Endodermal cell (in vitro differentiated cells): ENCODE data around the gene THRA. TPM values are rescaled to one million over a fixed set of nuclear protein-coding genes. Genes with fewer than 3 reads are reported as not detected.

Experiments
- DNase-seq: peaks from one replicate; pipeline ENCODE4 v3.0.0-alpha.2; 2017
- H3K27ac ChIP-seq: 2 replicates; pipeline ENCODE4 v1.5.1; 2013; ENCODE audit warnings: mild to moderate bottlenecking, low read depth, low read length, moderate library complexity
- H3K27me3 ChIP-seq: 2 replicates; pipeline ENCODE4 v1.6.1; 2013; ENCODE audit warnings: mild to moderate bottlenecking, low read length, moderate library complexity; ENCODE audit not compliant: insufficient read depth, control insufficient read depth, poor library complexity, severe bottlenecking
- H3K36me3 ChIP-seq: 2 replicates; pipeline ENCODE4 v1.7.0; 2013; ENCODE audit warnings: mild to moderate bottlenecking, low read length, moderate library complexity; ENCODE audit not compliant: control insufficient read depth, insufficient read depth
- H3K4me1 ChIP-seq: one replicate; pipeline ENCODE4 v1.7.0; 2013; ENCODE audit warnings: low read length; ENCODE audit not compliant: control insufficient read depth, insufficient read depth
- H3K4me3 ChIP-seq: 2 replicates; pipeline ENCODE4 v1.5.1; 2013; ENCODE audit warnings: mild to moderate bottlenecking, low read length, moderate library complexity
- H3K9ac ChIP-seq: 2 replicates; pipeline ENCODE4 v1.6.1; 2013; ENCODE audit warnings: mild to moderate bottlenecking, low read length, moderate library complexity; ENCODE audit not compliant: poor library complexity, severe bottlenecking; ENCODE audit errors: extremely low read depth
- H3K9me3 ChIP-seq: 2 replicates; pipeline ENCODE4 v1.6.1; 2013; ENCODE audit warnings: mild to moderate bottlenecking, low read length, moderate library complexity; ENCODE audit not compliant: control insufficient read depth
- H3K27ac Mint-ChIP-seq: 2 replicates; pipeline ENCODE4 v1.8.0; 2020; ENCODE audit warnings: mixed read lengths
- H3K27me3 Mint-ChIP-seq: 2 replicates; pipeline ENCODE4 v1.8.0; 2021; ENCODE audit warnings: mild to moderate bottlenecking, mixed read lengths; ENCODE audit not compliant: insufficient read depth
- H3K36me3 Mint-ChIP-seq: 2 replicates; pipeline ENCODE4 v1.8.0; 2020; ENCODE audit warnings: low read depth, mixed read lengths
- H3K4me1 Mint-ChIP-seq: 2 replicates; pipeline ENCODE4 v1.8.0; 2020; ENCODE audit warnings: mixed read lengths
- H3K4me3 Mint-ChIP-seq: 2 replicates; pipeline ENCODE4 v1.8.0; 2020; ENCODE audit warnings: mild to moderate bottlenecking, moderate library complexity, mixed read lengths
- H3K9me3 Mint-ChIP-seq: 2 replicates; pipeline ENCODE4 v1.8.0; 2020; ENCODE audit warnings: mild to moderate bottlenecking, mixed read lengths
- CTCF ChIP-seq: fragments of 200-600 bp; sonication (generic); conservative IDR thresholded peaks from 2 replicates; pipeline ENCODE4 v1.5.0; 2021; ENCODE audit warnings: antibody characterized with exemption, mild to moderate bottlenecking
- WGBS, 2 experiments: methylation state at CpG; one replicate each; pipeline versions ENCODE4 v1.1.5 to v1.1.7; 2013; ENCODE audit warnings: missing lambda C conversion rate in 2 of 2, mixed read lengths in 1 of 2; ENCODE audit not compliant: insufficient coverage in 1 of 2, insufficient read length in 1 of 2; 5-methylcytosine and 5-hydroxymethylcytosine counted together
- total RNA-seq, 2 donors: library from RNA; stranded (reverse); fragmentation: NEBNext Ultra II Directional in 1 of 2; extraction: Animal tissue kit (Norgen Biotek cat#: 25700) in 1 of 2; gene quantifications; 2 replicates in 1 of 2; 3 replicates in 1 of 2; pipeline ENCODE4 v1.2.1, GENCODE V29; 2021

The THRA gene
- total RNA-seq, 2 donors from 2014 or later, result 12.7 to 14.4 TPM

GRCh38 chr17:40072735-40073346 lies 10.1 kb downstream of the THRA start:
- Histone ChIP-seq H3K9ac (no peak overlapping the region), H3K9me3 (no peaks in the 10 kb centered on the region), H3K4me3 (no peak overlapping the region), H3K27ac (no peak overlapping the region), H3K27me3 (no peaks in the 10 kb centered on the region), H3K36me3 (no peaks in the 10 kb centered on the region), H3K4me1 (peaks cover 51% of the 10 kb centered on the region)
- H3K9me3 Mint-ChIP-seq, result no peaks in the 10 kb centered on the region
- H3K4me1 Mint-ChIP-seq, result peaks cover 71% of the 10 kb centered on the region
- H3K4me3 Mint-ChIP-seq, result peak overlapping the region; percentile 28
- H3K27ac Mint-ChIP-seq, result no peak overlapping the region
- DNase-seq, result no peak
- H3K27me3 Mint-ChIP-seq, result no peaks in the 10 kb centered on the region
- H3K36me3 Mint-ChIP-seq, result peaks cover 6% of the 10 kb centered on the region
- TF ChIP-seq CTCF, result no peak
- WGBS, 2 experiments, result 80 to 94% methylated on average over 3 to 8 of the region's 8 CpGs

GRCh38 chr17:40073454-40074174 lies 10.8 kb downstream of the THRA start:
- Histone ChIP-seq H3K36me3 (no peaks in the 10 kb centered on the region), H3K4me3 (no peak overlapping the region), H3K27ac (no peak overlapping the region), H3K9ac (no peak overlapping the region), H3K9me3 (no peaks in the 10 kb centered on the region), H3K27me3 (no peaks in the 10 kb centered on the region), H3K4me1 (peaks cover 47% of the 10 kb centered on the region)
- peaks cover 6% of the 10 kb centered on the region for H3K36me3 Mint-ChIP-seq
- peaks cover 64% of the 10 kb centered on the region for H3K4me1 Mint-ChIP-seq
- DNase-seq, result no peak
- no peak overlapping the region for H3K4me3 Mint-ChIP-seq
- H3K9me3 Mint-ChIP-seq, result no peaks in the 10 kb centered on the region
- no peak overlapping the region for H3K27ac Mint-ChIP-seq
- 89 to 95% methylated on average over 5 to 7 of the region's 7 CpGs for WGBS, 2 experiments
- no peak for TF ChIP-seq CTCF
- no peaks in the 10 kb centered on the region for H3K27me3 Mint-ChIP-seq

- TF ChIP-seq CTCF, result no peak
- Histone ChIP-seq H3K4me3 (no peak overlapping the region), H3K27ac (no peak overlapping the region), H3K9me3 (no peaks in the 10 kb centered on the region), H3K9ac (no peak overlapping the region), H3K27me3 (no peaks in the 10 kb centered on the region), H3K4me1 (peaks cover 47% of the 10 kb centered on the region), H3K36me3 (no peaks in the 10 kb centered on the region)
- DNase-seq, result no peak
- peaks cover 61% of the 10 kb centered on the region for H3K4me1 Mint-ChIP-seq
- H3K27me3 Mint-ChIP-seq, result no peaks in the 10 kb centered on the region
- H3K9me3 Mint-ChIP-seq, result no peaks in the 10 kb centered on the region
- H3K4me3 Mint-ChIP-seq, result no peak overlapping the region
- 86 to 100% methylated on average over 1 to 8 of the region's 8 CpGs for WGBS, 2 experiments
- H3K36me3 Mint-ChIP-seq, result peaks cover 6% of the 10 kb centered on the region
- H3K27ac Mint-ChIP-seq, result no peak overlapping the region
These were observed 11.4 kb downstream of the THRA start for GRCh38 chr17:40074175-40074512.
